ENCODE measurements around the gene OBI1.

Gene OBI1

DNA sequence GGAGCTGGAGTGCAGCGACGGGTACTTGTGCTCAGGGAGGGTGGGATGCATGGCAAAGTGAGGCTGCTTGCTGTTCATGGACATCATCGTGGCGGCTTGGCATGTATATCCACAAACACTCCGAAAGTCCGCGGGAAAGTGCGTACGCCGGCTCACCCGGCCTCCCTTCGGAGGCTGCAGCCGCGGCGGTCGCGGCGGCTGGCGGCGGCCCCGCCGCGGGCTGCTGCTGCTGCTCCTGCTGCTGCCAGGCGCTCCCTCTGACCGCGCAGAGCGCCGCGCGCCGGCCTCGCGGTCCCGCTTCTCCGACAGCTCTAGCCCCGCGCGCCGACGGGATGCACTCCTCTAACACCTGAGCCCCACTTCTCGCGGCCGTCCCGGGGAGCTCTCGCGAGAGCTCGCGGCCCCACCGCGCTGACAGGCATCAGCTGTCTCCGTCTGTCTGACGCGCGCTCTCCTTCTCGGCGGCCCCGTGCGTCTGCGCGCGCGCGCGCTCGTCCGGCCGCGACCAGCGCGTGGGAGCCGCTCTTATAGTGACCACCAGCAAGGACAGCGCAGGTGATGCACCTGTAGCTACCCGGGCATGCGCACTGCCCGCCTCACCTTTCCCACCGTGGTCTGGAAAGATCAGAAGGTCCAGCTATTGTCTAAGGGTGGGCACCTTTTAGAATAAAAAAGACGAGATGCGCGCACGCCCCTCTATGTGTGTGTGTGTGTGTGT, 55.6 kb downstream of the OBI1 start, which contains the start of gene POU4F1 (continued):
- peak; percentile 98 for TF ChIP-seq SCRT2 (tag by site-specific recombination; IDR thresholded peaks at IDR 0.05)
- TF ChIP-seq ZNF623 (tag by site-specific recombination; IDR thresholded peaks at IDR 0.05): no peak
- 0 out of 2 replicates have a peak, but pooled peaks have one; percentile 30 for TF ChIP-seq ZNF660 (tag by site-specific recombination; IDR thresholded peaks at IDR 0.05)
- TF ChIP-seq ZNF16 (tag by site-specific recombination; IDR thresholded peaks at IDR 0.05; ENCODE audit: low read depth): no peak
- TF ChIP-seq YY1 (tag by site-specific recombination; IDR thresholded peaks at IDR 0.05): no peak
- peak; percentile 87 for TF ChIP-seq GLIS2 (tag by site-specific recombination; IDR thresholded peaks at IDR 0.05)
- TF ChIP-seq ZNF629 (tag by site-specific recombination; IDR thresholded peaks at IDR 0.05): 0 out of 2 replicates have a peak, but pooled peaks have one; percentile 23
- TF ChIP-seq TRIM28 (IDR thresholded peaks at IDR 0.05; ENCODE audit: borderline replicate concordance, low read length): no peak
- no peak for TF ChIP-seq ZNF560 (tag by site-specific recombination; IDR thresholded peaks at IDR 0.05; ENCODE audit: borderline replicate concordance)
- TF ChIP-seq ZNF561 (tag by site-specific recombination; IDR thresholded peaks at IDR 0.05; ENCODE audit: borderline replicate concordance): peak; percentile 42; the same call in 1 of the 2 replicates
- TF ChIP-seq, protein P1, sequence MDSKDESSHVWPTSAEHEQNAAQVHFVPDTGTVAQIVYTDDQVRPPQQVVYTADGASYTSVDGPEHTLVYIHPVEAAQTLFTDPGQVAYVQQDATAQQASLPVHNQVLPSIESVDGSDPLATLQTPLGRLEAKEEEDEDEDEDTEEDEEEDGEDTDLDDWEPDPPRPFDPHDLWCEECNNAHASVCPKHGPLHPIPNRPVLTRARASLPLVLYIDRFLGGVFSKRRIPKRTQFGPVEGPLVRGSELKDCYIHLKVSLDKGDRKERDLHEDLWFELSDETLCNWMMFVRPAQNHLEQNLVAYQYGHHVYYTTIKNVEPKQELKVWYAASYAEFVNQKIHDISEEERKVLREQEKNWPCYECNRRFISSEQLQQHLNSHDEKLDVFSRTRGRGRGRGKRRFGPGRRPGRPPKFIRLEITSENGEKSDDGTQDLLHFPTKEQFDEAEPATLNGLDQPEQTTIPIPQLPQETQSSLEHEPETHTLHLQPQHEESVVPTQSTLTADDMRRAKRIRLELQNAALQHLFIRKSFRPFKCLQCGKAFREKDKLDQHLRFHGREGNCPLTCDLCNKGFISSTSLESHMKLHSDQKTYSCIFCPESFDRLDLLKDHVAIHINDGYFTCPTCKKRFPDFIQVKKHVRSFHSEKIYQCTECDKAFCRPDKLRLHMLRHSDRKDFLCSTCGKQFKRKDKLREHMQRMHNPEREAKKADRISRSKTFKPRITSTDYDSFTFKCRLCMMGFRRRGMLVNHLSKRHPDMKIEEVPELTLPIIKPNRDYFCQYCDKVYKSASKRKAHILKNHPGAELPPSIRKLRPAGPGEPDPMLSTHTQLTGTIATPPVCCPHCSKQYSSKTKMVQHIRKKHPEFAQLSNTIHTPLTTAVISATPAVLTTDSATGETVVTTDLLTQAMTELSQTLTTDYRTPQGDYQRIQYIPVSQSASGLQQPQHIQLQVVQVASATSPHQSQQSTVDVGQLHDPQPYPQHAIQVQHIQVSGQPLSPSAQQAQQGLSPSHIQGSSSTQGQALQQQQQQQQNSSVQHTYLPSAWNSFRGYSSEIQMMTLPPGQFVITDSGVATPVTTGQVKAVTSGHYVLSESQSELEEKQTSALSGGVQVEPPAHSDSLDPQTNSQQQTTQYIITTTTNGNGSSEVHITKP (tag by site-specific recombination; IDR thresholded peaks at IDR 0.05): peak; percentile 89
- no peak for TF ChIP-seq RBAK (tag by site-specific recombination; IDR thresholded peaks at IDR 0.05)
- no peak; the same call in none of the 2 replicates for TF ChIP-seq ZFP37 (tag by site-specific recombination; IDR thresholded peaks at IDR 0.05)
- no peak for TF ChIP-seq YY2 (tag by site-specific recombination; IDR thresholded peaks at IDR 0.05)
- TF ChIP-seq ZNF24 (tag by site-specific recombination; IDR thresholded peaks at IDR 0.05): no peak; the same call in 1 of the 2 replicates
- no peak for TF ChIP-seq ZNF221 (tag by site-specific recombination; IDR thresholded peaks at IDR 0.05; ENCODE audit: borderline replicate concordance)
- peak; percentile 72 for TF ChIP-seq ZXDB (tag by site-specific recombination; IDR thresholded peaks at IDR 0.05)
- no peak for TF ChIP-seq ZNF621 (tag by site-specific recombination; IDR thresholded peaks at IDR 0.05)
- 0 out of 2 replicates have a peak, but pooled peaks have one; percentile 15 for TF ChIP-seq ZNF121 (tag by site-specific recombination; IDR thresholded peaks at IDR 0.05)
- TF ChIP-seq MZF1 (tag by site-specific recombination; IDR thresholded peaks at IDR 0.05; ENCODE audit: borderline replicate concordance): no peak
- peak; percentile 80 for TF ChIP-seq KLF9 (tag by site-specific recombination; IDR thresholded peaks at IDR 0.05; ENCODE audit: low read depth)
- TF ChIP-seq ZNF654 (tag by site-specific recombination; IDR thresholded peaks at IDR 0.05; ENCODE audit: low read depth): no peak
- no peak for TF ChIP-seq PRDM1 (tag by site-specific recombination; IDR thresholded peaks at IDR 0.05)
- TF ChIP-seq, protein P2, sequence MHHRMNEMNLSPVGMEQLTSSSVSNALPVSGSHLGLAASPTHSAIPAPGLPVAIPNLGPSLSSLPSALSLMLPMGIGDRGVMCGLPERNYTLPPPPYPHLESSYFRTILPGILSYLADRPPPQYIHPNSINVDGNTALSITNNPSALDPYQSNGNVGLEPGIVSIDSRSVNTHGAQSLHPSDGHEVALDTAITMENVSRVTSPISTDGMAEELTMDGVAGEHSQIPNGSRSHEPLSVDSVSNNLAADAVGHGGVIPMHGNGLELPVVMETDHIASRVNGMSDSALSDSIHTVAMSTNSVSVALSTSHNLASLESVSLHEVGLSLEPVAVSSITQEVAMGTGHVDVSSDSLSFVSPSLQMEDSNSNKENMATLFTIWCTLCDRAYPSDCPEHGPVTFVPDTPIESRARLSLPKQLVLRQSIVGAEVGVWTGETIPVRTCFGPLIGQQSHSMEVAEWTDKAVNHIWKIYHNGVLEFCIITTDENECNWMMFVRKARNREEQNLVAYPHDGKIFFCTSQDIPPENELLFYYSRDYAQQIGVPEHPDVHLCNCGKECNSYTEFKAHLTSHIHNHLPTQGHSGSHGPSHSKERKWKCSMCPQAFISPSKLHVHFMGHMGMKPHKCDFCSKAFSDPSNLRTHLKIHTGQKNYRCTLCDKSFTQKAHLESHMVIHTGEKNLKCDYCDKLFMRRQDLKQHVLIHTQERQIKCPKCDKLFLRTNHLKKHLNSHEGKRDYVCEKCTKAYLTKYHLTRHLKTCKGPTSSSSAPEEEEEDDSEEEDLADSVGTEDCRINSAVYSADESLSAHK (tag by site-specific recombination; IDR thresholded peaks at IDR 0.05): no peak
- TF ChIP-seq, protein P3, sequence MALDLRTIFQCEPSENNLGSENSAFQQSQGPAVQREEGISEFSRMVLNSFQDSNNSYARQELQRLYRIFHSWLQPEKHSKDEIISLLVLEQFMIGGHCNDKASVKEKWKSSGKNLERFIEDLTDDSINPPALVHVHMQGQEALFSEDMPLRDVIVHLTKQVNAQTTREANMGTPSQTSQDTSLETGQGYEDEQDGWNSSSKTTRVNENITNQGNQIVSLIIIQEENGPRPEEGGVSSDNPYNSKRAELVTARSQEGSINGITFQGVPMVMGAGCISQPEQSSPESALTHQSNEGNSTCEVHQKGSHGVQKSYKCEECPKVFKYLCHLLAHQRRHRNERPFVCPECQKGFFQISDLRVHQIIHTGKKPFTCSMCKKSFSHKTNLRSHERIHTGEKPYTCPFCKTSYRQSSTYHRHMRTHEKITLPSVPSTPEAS (tag by site-specific recombination; IDR thresholded peaks at IDR 0.05): peak; percentile 96
- TF ChIP-seq ZNF391 (tag by site-specific recombination; IDR thresholded peaks at IDR 0.05; ENCODE audit: borderline replicate concordance, low read depth): no peak; the same call in 1 of the 2 replicates
- TF ChIP-seq ZNF837 (tag by site-specific recombination; IDR thresholded peaks at IDR 0.05): no peak
- TF ChIP-seq ZNF211 (tag by site-specific recombination; IDR thresholded peaks at IDR 0.05; ENCODE audit: low read depth): no peak
- TF ChIP-seq, protein P4, sequence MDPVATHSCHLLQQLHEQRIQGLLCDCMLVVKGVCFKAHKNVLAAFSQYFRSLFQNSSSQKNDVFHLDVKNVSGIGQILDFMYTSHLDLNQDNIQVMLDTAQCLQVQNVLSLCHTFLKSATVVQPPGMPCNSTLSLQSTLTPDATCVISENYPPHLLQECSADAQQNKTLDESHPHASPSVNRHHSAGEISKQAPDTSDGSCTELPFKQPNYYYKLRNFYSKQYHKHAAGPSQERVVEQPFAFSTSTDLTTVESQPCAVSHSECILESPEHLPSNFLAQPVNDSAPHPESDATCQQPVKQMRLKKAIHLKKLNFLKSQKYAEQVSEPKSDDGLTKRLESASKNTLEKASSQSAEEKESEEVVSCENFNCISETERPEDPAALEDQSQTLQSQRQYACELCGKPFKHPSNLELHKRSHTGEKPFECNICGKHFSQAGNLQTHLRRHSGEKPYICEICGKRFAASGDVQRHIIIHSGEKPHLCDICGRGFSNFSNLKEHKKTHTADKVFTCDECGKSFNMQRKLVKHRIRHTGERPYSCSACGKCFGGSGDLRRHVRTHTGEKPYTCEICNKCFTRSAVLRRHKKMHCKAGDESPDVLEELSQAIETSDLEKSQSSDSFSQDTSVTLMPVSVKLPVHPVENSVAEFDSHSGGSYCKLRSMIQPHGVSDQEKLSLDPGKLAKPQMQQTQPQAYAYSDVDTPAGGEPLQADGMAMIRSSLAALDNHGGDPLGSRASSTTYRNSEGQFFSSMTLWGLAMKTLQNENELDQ (tag by site-specific recombination; IDR thresholded peaks at IDR 0.05; ENCODE audit: low read depth): no peak
- TF ChIP-seq, protein P5, sequence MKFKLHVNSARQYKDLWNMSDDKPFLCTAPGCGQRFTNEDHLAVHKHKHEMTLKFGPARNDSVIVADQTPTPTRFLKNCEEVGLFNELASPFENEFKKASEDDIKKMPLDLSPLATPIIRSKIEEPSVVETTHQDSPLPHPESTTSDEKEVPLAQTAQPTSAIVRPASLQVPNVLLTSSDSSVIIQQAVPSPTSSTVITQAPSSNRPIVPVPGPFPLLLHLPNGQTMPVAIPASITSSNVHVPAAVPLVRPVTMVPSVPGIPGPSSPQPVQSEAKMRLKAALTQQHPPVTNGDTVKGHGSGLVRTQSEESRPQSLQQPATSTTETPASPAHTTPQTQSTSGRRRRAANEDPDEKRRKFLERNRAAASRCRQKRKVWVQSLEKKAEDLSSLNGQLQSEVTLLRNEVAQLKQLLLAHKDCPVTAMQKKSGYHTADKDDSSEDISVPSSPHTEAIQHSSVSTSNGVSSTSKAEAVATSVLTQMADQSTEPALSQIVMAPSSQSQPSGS (tag by site-specific recombination; IDR thresholded peaks at IDR 0.05; ENCODE audit: low read depth): no peak
